ENCODE data around the gene MYL5.

Gene MYL5

DNA sequence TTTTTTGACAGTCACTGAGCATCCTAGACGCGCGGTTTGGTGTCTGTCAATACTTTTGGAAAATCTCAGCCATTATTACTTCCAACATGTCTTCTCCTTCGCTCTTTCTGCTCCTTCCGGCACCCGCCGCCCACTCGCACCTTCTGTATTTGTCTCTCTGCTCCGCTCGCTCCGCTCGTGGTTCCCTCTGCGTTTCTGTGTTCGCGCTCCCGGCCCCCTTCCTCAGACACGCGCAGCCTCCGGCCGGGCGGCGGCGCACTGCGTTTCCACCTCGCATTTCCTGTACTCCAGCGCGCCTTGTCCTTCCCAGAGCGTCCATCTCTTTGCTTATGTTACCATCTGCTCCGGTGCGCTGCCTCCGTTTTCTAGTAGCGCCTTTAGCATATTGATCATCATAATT is 27.9 kb upstream of the MYL5 start:
- ATAC-seq = no peak
- TF ChIP-seq SNAI2 (CRISPR knock-in tag; IDR thresholded peaks at IDR 0.05) (no peak), BACH2 (CRISPR knock-in tag; IDR thresholded peaks at IDR 0.05; ENCODE audit: borderline replicate concordance) (no peak), ZFP3 (CRISPR knock-in tag; IDR thresholded peaks at IDR 0.05) (no peak), ESRRG (CRISPR knock-in tag; IDR thresholded peaks at IDR 0.05) (no peak), ISL1 (CRISPR knock-in tag; IDR thresholded peaks at IDR 0.05) (no peak), RARB (CRISPR knock-in tag; IDR thresholded peaks at IDR 0.05) (no peak), ARNTL (CRISPR knock-in tag; IDR thresholded peaks at IDR 0.05; ENCODE audit: borderline replicate concordance, low read depth) (no peak), CREB5 (CRISPR knock-in tag; IDR thresholded peaks at IDR 0.05; ENCODE audit: low read depth) (no peak), PPARA (CRISPR knock-in tag; IDR thresholded peaks at IDR 0.05; ENCODE audit: borderline replicate concordance) (no peak), ZNF8 (CRISPR knock-in tag; IDR thresholded peaks at IDR 0.05) (no peak), OSR1 (CRISPR knock-in tag; IDR thresholded peaks at IDR 0.05) (no peak), ZC3H10 (CRISPR knock-in tag; IDR thresholded peaks at IDR 0.05) (no peak), POU6F1 (CRISPR knock-in tag; IDR thresholded peaks at IDR 0.05; ENCODE audit: borderline replicate concordance, low read depth) (no peak), TCF4 (CRISPR knock-in tag; IDR thresholded peaks at IDR 0.05; ENCODE audit: borderline replicate concordance) (no peak), CSDC2 (CRISPR knock-in tag; IDR thresholded peaks at IDR 0.05) (no peak), ZNF565 (CRISPR knock-in tag; conservative IDR thresholded peaks at IDR 0.05; ENCODE audit: low read depth) (no peak), GLIS3 (CRISPR knock-in tag; IDR thresholded peaks at IDR 0.05) (no peak)
- TF ChIP-seq, protein P1, sequence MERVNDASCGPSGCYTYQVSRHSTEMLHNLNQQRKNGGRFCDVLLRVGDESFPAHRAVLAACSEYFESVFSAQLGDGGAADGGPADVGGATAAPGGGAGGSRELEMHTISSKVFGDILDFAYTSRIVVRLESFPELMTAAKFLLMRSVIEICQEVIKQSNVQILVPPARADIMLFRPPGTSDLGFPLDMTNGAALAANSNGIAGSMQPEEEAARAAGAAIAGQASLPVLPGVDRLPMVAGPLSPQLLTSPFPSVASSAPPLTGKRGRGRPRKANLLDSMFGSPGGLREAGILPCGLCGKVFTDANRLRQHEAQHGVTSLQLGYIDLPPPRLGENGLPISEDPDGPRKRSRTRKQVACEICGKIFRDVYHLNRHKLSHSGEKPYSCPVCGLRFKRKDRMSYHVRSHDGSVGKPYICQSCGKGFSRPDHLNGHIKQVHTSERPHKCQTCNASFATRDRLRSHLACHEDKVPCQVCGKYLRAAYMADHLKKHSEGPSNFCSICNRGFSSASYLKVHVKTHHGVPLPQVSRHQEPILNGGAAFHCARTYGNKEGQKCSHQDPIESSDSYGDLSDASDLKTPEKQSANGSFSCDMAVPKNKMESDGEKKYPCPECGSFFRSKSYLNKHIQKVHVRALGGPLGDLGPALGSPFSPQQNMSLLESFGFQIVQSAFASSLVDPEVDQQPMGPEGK (CRISPR knock-in tag; IDR thresholded peaks at IDR 0.05; ENCODE audit: borderline replicate concordance) = no peak

- no peak for ATAC-seq
- no peak for TF ChIP-seq ARNTL (CRISPR knock-in tag; IDR thresholded peaks at IDR 0.05; ENCODE audit: borderline replicate concordance, low read depth)
- no peak for TF ChIP-seq CSDC2 (CRISPR knock-in tag; IDR thresholded peaks at IDR 0.05)
Measured at GRCh38 chr4:647481-647880, 26.9 kb upstream of the MYL5 start.

DNA sequence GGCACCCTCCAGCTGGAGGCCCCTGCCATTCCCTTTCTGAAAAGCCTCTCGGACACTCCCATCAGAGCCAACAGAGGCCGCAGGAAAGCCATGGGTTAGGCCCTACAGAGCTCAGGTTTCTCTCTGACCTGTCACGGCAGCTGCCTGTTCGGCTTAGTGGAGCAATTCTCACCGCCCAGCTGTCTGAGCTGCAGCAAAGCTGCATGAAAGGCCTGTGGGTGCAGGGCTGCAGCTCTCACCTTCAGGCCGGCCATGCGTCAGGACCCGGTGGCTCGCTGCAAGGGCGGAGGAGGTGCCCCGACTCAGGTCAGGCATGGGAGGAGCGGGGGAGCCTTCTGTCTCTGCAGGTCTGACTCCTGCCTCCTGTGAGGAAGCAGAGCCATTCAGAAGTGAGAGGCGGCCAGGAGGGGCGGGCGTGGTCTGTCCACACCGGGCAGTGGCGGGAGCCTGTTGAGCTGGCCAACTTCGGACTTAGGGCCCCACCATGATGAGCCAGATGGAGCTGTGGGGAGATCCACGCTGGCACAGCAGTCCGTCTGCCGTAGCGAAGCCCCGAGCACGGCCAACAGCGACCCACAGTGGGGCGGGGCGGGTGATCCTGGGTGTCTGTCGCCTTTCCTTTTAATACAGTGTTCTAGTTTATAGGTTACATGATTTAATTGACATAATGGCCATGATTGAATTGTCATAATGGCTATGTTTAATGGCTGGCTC is 25.6 kb upstream of the MYL5 start:
- no peak for TF ChIP-seq ZNF565 (CRISPR knock-in tag; conservative IDR thresholded peaks at IDR 0.05; ENCODE audit: low read depth)
- no peak for TF ChIP-seq POU6F1 (CRISPR knock-in tag; IDR thresholded peaks at IDR 0.05; ENCODE audit: borderline replicate concordance, low read depth)
- TF ChIP-seq ISL1 (CRISPR knock-in tag; IDR thresholded peaks at IDR 0.05) = no peak
- TF ChIP-seq, protein P2, sequence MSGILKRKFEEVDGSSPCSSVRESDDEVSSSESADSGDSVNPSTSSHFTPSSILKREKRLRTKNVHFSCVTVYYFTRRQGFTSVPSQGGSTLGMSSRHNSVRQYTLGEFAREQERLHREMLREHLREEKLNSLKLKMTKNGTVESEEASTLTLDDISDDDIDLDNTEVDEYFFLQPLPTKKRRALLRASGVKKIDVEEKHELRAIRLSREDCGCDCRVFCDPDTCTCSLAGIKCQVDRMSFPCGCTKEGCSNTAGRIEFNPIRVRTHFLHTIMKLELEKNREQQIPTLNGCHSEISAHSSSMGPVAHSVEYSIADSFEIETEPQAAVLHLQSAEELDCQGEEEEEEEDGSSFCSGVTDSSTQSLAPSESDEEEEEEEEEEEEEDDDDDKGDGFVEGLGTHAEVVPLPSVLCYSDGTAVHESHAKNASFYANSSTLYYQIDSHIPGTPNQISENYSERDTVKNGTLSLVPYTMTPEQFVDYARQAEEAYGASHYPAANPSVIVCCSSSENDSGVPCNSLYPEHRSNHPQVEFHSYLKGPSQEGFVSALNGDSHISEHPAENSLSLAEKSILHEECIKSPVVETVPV (CRISPR knock-in tag; IDR thresholded peaks at IDR 0.05) = no peak
- no peak for TF ChIP-seq RARB (CRISPR knock-in tag; IDR thresholded peaks at IDR 0.05)
- no peak for TF ChIP-seq BACH2 (CRISPR knock-in tag; IDR thresholded peaks at IDR 0.05; ENCODE audit: borderline replicate concordance)
- TF ChIP-seq ESRRG (CRISPR knock-in tag; IDR thresholded peaks at IDR 0.05) = no peak
- TF ChIP-seq, protein P1 (CRISPR knock-in tag; IDR thresholded peaks at IDR 0.05; ENCODE audit: borderline replicate concordance) = no peak
- TF ChIP-seq CSDC2 (CRISPR knock-in tag; IDR thresholded peaks at IDR 0.05) = no peak
- TF ChIP-seq ZFP3 (CRISPR knock-in tag; IDR thresholded peaks at IDR 0.05) = no peak
- no peak for TF ChIP-seq GLIS3 (CRISPR knock-in tag; IDR thresholded peaks at IDR 0.05)
- no peak for TF ChIP-seq ARNTL (CRISPR knock-in tag; IDR thresholded peaks at IDR 0.05; ENCODE audit: borderline replicate concordance, low read depth)
- TF ChIP-seq TOX (CRISPR knock-in tag; IDR thresholded peaks at IDR 0.05; ENCODE audit: borderline replicate concordance) = no peak
- TF ChIP-seq ZNF8 (CRISPR knock-in tag; IDR thresholded peaks at IDR 0.05) = no peak
- no peak for TF ChIP-seq SNAI2 (CRISPR knock-in tag; IDR thresholded peaks at IDR 0.05)
- TF ChIP-seq OSR1 (CRISPR knock-in tag; IDR thresholded peaks at IDR 0.05) = no peak
- no peak for TF ChIP-seq TCF4 (CRISPR knock-in tag; IDR thresholded peaks at IDR 0.05; ENCODE audit: borderline replicate concordance)
- no peak for ATAC-seq
